DMS53 (cell line): ENCODE results near the gene MIER1.
A peak's percentile ranks its signal among the peaks of the same experiment; 100 is the strongest.

Experiments used
- DNase-seq: peaks from one replicate; lab custom pipeline; 2025; lab: John Stamatoyannopoulos, UW

MIER1 gene

GRCh38 chr1:66999640-67000400 is 75.0 kb downstream of the MIER1 start:
- no peak for DNase-seq

GRCh38 chr1:67001682-67002425 is 77.1 kb downstream of the MIER1 start:
- DNase-seq: peak; percentile 66

DNA sequence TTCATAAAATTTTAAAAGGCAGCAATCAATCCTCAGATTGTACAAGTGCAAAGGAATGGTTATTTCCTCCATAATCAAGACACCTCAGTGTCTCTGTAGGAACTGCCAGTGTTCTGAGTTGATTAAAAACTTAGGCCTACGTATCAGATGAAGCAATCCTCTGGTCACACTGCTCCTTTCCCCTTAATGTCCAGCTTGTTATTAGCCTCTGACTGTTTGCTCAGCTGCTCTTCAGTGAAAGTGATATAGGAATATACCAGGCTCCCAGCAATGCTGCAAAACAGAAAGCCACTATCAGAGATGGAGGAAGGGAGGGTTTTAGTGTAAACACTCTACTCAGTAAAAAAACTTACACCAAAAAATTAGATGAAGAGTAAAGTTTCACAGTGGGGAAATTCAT is 79.4 kb downstream of the MIER1 start:
- peak; percentile 99 for DNase-seq

DNA sequence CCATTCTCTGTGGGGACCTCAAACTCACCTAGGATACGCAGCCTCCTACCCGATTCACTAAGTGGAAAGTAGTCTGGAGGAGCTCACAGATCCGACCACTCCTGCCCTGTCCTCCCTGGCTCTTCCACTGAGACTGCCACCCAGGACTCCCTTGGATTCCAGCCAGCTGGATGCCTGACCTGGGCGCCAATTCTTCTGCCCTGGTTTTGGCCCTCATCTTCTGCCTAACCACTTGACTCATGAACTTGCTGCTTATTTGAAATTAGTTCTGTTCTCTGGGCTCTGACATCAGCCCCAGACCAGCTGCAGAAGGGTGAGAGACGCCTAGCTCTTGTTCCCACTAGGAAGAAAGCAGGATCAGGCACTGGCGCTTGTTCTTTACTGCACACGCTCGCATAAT is 80.3 kb downstream of the MIER1 start:
- peak; percentile 66 for DNase-seq

GRCh38 chr1:67009792-67010191 is 85.0 kb downstream of the MIER1 start:
- DNase-seq: no peak

DNA sequence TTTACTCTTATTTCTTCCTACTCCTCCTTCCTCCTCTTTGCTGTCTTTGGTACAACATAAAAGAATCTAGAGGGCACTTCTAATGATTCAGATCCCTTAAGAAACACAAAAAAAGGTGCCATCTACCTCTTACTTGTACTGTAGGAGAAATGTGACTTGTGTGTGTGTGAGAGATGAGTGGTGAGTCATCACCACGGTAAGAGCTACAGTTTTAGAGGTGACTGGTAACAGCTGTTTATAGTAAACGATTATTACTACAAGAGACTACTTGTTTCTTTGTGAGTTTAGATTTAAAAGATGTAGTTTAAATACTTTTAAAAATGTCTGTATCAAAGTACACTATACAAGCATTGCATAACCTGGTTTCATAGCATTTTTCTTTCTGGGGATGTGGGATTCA is 88.8 kb downstream of the MIER1 start:
- DNase-seq: peak; percentile 92

- DNase-seq: no peak
These were observed 93.8 kb downstream of the MIER1 start for GRCh38 chr1:67018574-67018973.

GRCh38 chr1:67019121-67019520 is 94.3 kb downstream of the MIER1 start:
- DNase-seq: no peak

DNA sequence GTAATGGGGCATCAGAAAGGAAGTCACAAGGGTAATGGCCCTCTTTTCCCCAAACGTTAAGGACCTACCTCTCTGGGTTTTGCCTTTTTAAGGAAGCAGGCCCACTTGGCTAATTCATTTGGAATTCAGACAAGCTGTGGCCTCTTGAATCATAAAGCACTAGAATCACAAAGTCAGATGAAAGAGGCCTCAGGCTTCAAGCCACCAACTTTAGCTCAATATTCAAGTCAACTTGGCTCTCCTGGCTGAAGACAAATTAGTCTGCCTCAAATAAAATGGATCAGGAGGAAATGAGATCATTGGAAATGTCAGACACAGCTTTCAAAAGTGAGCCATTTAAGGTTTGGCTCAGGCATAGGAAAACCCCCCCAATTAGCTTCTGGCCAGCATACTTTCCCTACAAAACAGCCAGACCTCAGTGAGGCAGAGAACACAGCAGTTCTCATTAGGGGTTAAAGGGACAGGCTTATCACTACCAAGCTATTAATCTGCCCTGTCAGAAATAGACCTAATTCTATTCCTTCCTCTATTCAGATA is 94.9 kb downstream of the MIER1 start:
- no peak for DNase-seq

- no peak for DNase-seq
These were observed 95.5 kb downstream of the MIER1 start for GRCh38 chr1:67020304-67020703.

DNA sequence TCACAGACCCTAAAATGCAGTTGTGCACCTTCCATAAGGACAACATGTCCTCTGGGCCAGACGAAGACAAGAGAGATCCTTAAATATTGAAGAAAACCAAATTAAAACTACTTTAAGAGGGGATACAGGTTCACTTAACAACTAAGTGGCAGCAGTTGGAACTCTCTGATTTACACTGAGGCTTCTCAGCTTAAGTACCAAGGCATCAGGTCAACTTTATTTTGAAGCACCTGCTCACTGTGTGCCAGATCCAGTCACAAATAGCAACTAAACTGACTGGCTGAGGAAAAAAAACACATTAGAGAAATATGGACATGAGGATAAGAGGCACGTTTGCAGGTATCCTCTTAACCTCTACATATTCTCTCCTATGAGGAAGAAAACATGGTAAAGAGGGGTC is 96.0 kb downstream of the MIER1 start:
- no peak for DNase-seq

- no peak for DNase-seq
These were observed 104.7 kb downstream of the MIER1 start for GRCh38 chr1:67029472-67029871.

DNA sequence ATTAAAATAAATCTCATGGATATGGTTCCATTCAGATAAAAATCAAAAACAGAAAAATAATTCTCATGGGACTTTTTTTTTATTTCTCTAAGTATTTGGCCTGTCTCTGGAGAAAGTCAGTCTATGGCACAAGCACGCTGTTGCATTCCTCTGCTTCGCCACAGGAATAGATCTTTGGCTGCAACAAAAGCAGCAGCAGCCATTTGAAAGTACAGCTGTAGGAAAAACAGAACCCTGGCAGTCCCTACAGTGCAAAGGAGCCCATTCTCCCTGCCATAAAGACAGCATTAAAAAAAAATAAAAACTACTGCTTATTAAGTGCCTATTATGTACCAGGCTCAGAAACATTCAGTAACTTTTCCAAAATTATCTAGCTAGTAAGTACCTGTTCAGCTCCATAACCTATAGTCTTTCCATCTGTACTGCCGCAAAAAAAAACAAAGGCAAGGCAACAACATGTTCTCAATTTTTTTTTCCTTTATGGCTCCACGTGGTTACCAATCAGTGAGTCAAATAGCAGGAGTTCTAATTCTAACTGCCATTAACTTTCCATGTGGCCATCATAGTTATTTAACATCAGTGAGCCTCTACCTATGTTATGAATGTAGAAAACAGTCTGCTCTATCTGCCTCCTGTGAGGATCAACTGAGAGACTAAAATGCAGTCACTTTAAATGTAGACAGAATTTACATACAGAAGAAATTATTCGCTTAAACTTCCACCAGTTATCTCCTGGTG is 106.5 kb downstream of the MIER1 start:
- no peak for DNase-seq

DNA sequence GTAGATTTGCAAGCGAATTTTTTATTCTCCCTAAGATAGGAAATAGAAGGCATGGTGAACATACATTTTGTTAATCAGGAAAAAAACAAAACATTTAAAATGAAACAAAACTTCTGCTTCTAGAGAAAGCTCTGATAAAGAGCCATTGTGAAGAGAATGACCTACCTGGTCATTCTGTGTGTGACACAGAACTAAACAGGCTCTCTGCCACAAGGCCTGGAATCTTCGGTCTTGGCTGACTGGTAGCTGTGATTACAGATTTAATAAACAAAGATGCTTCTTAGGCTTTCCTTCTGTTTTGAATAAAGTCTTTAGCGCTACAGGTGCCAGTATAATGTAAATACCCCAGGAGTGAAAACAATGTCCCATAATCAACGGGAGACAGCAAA is 107.1 kb downstream of the MIER1 start:
- DNase-seq: no peak
